Body of pancreas (tissue), 4 donors: ENCODE data around the gene HIVEP2.

Source experiments
- POLR2A ChIP-seq, 3 donors: fragments of 450-650 bp; IDR thresholded peaks; one replicate each; pipeline ENCODE4 v1.6.1; 2016; ENCODE audit warnings: antibody characterized with exemption in 3 of 3, mild to moderate bottlenecking in 2 of 3
- TF ChIP-seq, protein P1 (sequence below), 7 experiments: fragments of 450-650 bp in 4 of 7; fragments of 200-600 bp in 3 of 7; sonication (generic) in 3 of 7; IDR thresholded peaks; one replicate each; pipeline ENCODE4 v1.5.1; 2016 to 2019; ENCODE audit warnings: antibody characterized with exemption in 7 of 7

DNA sequence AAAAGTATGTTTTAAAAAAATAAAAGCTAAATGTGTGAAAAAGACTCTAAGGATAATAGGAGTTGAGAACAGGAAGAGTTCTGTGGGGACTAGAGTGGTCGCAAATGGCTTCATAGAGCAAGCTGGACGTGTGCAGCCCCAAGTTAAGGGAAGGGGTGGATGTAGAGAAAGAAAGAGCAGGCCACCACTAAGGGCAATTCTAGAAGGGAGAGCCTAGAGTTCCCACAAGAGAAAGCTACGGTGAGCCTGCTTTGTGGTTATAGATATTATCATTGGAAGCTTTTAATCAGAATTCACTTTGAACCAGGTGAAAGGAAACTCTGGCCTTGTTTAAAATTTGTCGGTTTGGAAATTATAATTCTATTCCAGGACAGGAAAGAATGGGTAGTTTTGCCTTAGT is 101.6 kb downstream of the HIVEP2 start:
- TF ChIP-seq, protein P1, sequence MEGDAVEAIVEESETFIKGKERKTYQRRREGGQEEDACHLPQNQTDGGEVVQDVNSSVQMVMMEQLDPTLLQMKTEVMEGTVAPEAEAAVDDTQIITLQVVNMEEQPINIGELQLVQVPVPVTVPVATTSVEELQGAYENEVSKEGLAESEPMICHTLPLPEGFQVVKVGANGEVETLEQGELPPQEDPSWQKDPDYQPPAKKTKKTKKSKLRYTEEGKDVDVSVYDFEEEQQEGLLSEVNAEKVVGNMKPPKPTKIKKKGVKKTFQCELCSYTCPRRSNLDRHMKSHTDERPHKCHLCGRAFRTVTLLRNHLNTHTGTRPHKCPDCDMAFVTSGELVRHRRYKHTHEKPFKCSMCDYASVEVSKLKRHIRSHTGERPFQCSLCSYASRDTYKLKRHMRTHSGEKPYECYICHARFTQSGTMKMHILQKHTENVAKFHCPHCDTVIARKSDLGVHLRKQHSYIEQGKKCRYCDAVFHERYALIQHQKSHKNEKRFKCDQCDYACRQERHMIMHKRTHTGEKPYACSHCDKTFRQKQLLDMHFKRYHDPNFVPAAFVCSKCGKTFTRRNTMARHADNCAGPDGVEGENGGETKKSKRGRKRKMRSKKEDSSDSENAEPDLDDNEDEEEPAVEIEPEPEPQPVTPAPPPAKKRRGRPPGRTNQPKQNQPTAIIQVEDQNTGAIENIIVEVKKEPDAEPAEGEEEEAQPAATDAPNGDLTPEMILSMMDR (IDR thresholded peaks at IDR 0.05) = no peak
- TF ChIP-seq POLR2A (IDR thresholded peaks at IDR 0.05) = no peak
